GM18498 (cell line): ENCODE results near the gene MFAP3L.
A peak's percentile ranks its signal among the peaks of the same experiment; 100 is the strongest.
"Not testable (repeated sequence)": the region's sequence is repeated elsewhere in the genome, so short reads cannot be mapped to it uniquely, and the experiment has no call there.

Source experiments
- ATAC-seq: cut with Tn5 transposase; IDR thresholded peaks from one replicate; pipeline ENCODE4 v1.9.1; 2021; ENCODE audit warnings: mild to moderate bottlenecking, moderate library complexity; ENCODE audit not compliant: unreplicated experiment

Gene MFAP3L

DNA sequence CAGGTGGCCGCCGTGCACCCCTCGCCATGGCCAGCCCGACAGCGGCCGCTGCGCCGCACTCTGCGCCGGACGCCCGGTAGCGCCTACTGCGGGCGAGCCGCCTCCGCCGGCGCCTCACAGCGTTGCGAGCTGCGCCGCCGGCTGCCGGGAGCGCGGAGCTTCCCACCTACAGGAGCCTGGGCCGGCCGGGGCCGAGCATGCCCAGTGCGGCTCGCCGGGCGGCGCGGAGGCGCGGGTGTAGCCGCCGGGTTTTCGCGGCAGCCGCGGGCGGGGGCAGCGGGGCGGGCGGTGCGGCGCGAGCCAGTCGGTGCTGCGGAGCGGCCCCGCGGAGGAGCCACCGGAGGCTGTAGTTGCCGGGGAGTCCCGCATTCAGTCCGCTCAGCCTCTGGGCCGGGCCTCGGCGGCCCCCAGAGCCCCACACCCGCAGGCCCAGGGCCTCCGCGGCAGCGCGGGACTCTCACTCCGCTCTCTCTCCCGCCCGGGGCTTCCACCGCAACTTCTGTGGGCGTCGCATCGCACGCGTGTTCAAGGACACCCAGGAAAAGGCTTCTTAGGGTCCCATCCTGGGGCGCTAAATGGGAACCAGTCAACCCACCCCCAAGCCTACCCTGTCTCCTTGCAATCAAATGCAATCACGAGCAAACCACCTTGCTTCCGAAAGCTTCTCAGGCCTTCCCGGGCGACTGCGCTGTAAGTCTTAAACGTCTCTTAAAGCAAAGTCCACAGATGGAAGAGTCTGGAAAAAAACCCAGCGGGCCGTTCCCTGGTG, at the start of gene MFAP3L:
Gene MFAP3L (minus strand): TSS at position 143 of the 769 bp plus-strand sequence. CDS start 20,518 bp downstream, outside the sequence.
- ATAC-seq, result peak; percentile 83

DNA sequence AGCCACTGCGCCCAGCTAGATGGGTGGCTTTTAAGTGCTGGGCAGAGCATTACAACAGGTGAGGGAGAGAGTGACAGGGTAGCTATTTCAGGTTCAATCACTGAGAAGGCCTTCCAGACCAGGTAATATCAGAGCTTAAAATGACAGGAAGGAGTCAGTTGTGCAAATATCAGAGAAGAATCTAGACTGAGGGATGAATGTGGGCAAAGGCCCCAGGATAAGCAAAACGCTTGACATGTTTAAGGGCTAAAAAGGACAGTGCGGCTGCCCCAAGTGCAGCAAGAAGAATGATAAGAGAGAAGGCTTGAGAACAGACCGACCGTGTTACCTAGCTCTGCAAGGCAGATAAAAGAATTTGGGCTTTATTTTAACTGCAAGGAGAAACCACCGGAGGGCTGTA, 45.0 kb upstream of the MFAP3L start:
- ATAC-seq, result no peak

DNA sequence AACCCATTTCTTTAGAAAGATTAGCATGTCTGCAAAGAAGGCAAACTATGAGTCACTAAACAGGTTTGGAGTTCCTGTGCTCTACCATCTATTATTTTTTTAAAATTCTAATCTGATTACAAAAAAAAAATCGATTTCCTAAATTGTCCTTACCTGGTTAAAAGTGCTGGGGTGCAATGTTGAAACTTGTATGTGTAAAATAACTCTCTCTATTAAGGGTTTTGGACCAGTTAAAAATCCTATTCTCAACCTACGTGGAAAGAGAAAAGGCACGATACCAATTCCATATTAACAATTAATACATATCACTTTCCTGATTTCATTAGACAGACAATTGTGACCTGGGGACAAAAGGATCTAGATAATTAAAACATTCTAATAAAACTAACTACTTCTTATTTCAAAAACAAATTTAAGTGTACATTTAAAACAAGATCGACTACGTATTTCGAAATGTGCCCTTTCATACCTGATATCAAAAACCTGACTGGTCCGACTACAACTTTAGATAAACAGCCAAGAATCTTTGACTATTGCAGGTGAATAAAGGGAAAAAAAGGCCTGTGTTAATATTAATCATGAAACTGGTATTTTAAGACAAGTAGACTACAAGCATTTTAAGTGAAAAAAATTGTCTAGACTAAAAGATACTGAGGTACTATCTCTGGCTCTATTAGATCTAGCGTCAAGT, 42.4 kb upstream of the MFAP3L start:
- no peak for ATAC-seq

DNA sequence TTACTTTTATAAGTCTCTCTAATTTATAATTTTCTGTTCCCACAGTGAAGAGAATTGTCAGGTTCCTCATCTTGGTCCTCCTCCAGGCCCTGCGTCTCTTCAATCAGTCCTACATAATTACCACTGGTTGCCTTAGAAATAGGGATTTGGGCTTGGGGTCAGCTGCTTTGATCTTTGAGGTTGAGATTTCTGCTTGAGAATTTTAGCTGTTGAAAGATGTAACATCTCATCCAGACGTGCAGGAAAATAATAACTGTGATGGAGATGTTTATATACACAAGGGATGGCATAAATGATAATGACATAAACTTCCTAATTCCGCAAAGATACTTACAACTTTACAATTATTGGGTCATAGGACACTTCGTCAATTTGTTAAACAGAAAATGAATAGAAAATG, 33.2 kb upstream of the MFAP3L start:
- ATAC-seq, result no peak

DNA sequence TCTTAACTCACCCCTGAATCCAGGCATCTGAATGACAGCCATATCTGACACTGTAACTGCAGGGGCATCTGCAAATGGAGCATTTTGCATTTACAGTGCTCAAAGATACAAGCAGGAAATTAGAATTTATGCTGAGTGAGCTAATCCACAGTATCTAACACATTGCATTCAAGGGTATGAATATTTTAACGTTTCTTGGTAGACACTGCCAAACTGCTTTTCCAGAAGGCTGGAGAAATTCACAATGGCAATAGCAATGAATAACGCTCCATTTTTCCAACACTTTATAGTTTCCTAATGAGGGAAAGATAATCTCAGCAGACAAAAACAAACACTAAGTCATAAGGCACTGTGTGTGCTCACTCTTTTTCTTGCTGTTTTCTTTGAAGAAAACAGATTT, 32.6 kb upstream of the MFAP3L start:
- ATAC-seq, result no peak

DNA sequence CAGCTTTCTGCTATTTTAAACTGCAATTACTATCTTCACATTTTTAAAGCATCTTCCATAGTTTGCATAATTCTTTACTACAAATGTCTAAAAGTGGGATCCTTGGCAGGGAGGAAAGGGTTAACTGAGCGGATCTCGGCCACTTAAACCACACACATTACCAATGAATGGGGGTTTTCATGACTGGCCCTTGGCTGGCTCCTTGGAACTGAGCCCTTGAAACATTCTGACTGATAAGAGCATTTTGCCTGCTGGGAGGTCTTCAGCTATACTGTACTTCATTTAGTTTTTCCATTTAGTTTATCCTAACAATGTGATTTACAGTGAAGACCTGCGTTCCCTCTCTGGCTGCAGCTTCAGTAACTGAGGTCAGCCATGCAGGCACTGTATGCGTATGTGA, 31.7 kb upstream of the MFAP3L start:
- ATAC-seq, result no peak

DNA sequence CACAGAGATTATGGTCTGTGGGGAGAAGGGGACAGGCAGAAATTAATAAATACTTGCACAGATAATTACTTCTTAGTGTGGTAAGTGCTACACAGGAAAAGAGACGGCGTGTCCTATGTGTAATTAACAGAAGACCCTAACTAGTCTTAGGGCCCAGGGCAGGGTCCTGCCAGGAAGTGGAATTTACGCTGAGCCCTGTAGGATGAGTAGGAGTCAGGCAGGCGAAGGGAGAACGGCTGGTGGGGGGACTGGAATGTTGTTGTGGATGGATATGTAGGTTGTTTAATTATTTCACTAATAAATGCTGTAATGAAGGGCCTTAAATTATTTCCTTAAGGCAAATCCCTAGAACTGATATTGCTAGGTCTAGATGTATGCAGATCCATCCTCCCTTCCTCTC, 26.7 kb upstream of the MFAP3L start:
- no peak for ATAC-seq

DNA sequence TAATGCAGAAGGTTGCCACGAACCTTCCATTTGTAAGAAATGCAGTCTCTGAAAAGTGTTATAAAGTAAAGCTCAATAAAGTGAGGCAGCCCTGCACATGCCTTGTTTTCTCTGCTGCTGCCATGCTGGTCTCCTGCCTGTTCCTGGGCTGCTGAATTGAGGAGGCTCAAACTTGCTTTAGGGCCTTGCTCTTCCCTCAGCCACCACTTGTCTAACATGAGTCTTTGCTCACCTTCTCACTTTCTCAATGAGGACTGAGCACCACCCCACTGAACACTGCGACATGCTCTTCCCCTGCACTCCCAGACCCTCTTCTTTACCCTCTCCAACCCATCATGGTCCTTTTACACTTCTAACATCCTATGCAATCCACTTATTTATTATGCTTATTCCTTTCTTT, 25.2 kb upstream of the MFAP3L start:
- ATAC-seq, result no peak

DNA sequence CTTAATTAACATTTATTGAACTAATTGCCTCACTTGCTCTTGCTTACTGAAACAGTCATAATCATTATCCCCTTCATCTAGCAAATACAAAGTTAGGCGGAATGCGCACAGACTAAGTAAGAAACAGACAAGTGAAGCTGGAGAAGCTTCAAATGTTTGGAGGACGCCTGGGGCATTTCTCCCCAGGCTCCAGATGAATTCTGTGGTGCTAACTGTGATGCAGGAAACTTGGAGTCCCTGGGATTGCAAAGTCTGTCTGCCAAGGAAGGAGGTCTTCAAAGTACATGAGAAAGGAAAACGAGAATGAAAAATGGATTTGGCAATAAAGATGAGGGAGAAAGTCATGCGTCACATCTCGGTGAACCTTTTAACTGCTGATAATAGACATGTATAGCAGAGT, 23.6 kb upstream of the MFAP3L start:
- no peak for ATAC-seq

DNA sequence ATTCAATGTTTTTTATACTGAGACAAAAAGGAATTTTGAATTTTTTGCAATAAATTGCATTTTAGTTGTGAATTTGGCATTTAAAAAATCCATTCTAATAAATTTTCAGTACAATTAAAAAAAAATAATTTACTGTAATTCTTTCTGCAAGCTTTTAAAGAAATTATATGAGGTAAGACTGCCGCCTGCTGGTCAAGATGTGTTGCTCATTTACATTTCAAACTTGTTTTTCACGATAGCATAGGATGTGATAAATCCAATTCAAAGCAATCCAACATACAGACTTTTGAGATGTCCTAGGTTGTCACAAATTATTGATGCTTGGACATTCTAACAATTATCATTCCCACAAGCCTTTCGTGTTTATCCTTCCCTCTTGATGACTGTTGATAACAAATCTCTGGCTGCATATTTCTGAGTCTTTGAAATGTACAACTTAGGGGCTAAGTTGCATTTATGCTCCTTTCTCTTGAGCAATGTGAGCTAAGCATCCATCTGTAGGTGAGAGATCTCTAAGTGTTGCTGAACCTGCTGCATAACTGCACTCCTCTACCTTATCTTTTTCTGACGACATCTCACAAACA, 21.7 kb upstream of the MFAP3L start:
- ATAC-seq, result no peak

DNA sequence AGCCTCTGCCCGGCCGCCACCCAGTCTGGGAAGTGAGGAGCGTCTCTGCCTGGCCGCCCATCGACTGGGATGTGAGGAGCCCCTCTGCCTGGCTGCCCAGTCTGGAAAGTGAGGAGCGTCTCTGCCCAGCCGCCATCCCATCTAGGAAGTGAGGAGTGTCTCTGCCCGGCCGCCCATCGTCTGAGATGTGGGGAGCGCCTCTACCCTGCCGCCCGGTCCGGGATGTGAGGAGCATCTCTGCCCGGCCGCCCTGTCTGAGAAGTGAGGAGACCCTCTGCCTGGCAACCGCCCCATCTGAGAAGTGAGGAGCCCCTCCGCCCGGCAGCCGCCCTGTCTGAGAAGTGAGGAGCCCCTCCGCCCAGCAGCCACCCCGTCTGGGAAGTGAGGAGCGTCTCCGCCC, 20.0 kb upstream of the MFAP3L start:
- ATAC-seq, result not testable (repeated sequence)

DNA sequence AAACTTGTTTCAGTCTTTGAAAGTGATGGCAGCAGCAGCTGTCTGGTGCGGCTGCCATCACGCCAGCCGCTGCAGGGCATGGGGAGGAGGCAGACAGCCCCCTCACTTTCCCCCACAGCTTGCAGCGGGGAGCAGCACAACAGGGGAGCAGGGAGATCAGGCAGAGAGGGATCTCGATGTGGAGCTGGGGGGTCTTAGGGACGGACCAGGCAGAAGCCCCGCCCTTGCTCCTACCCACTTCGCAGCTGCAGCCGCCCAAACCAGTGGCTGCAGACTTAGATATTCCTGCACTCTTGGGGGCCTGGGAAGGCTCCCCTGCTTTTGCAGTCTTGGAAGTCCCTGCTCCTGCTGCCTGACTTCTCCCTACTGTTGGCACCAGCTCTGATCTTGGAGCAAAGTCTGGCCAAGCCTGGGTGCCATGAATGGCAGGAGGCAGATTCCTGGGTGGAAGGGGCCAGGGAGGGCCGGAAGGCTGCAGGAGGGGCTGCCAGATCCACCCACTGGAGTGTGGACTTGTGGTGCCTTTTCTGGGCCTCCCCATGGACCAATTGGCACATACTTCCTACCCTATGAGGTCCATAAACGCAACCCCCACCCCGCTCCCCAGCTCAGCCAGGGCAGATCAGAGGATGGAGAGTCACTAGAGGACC, 14.0 kb upstream of the MFAP3L start:
- ATAC-seq, result no peak

DNA sequence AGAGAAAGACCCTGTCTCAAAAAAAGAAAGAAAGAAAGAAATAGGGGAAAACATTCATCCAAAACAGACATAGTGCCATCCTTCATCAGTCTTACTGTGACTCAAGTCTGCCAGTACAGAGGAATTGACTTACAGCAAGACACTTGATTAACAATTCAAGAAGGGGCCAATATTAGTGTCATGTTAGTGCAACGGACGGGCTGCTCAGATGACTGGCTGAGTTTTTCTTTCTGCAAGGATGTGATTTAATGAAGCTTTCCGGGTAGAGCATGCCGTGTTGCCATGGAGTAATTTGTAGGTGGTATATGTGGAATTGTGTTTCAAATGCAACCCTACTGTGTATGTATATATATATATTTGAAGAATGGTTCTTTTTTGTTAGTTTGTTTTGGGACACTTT, 12.6 kb upstream of the MFAP3L start:
- ATAC-seq, result no peak

DNA sequence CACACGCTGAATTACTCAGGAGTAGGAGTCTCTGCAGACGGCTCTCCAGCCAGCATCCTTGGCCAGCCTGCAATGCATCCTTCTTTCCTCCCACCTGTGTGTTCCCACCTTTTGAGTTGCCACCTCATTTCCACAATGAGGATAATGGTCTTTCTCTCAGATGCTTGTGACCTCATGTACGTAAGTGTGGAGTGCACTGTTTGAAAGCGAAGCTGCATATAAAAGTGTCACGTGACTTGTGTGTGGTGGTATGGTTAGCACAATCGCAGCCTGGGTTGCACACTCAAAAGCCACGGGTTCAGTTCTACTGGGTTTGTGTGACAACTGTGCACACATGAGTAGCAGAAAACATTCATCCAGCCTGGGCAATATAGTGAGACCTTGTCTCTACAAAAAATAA, 12.0 kb upstream of the MFAP3L start:
- no peak for ATAC-seq

DNA sequence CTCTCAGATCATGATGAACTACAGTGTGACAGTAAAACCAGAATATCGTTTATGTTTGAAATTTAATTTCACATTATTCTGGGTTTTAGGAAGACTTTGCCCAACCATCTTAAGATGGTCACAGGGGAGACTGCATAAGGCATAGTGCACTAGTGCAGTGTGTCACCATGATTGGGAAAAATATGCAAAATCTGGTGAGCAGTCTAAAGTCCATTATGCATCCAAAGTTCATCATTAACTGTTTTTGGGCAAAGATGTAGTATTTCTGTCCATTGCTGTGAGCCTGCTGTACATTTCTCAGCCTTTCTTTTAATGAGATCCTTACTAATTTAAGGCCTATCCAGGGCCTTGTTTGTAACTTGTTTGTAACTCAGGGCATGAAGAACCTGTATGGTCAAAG, 11.3 kb upstream of the MFAP3L start:
- no peak for ATAC-seq

DNA sequence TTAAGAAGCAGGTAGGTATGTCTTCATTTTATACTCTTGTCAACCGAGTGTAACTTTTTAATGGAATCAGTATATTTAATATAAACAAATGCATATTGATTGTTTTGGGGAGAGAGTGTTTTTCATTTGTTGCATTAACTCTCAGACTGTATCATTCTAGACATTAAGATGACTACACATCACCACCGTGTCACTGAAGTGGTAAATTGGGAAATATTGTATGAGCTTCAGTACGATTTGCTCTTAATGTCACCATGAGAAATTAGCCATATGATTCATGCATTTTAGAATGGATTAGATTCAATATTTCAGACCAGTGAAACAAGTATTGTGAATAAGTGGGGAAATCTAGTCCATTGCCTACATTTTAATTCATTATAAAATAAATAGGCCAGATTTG, 9.7 kb upstream of the MFAP3L start:
- no peak for ATAC-seq

DNA sequence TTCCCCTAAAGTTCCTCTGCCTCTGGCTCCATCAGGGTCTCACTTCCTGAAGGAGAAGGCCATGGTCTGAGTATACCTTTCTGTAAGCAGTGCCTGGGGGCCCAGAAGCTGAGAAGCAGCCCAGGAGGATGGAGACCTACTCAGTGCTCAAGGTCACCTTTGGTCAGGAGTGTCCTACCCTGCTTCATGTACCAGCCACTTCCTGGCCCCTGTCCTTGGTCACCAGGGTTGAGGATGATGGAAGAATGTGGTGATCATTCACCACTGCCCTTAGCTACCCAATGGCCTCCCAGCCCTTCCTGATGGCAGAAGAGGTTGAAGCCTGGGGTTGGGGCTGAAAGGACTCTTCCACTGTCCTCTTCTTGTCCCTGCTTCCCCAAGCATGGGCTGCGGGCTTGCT, 9.0 kb upstream of the MFAP3L start:
- no peak for ATAC-seq

DNA sequence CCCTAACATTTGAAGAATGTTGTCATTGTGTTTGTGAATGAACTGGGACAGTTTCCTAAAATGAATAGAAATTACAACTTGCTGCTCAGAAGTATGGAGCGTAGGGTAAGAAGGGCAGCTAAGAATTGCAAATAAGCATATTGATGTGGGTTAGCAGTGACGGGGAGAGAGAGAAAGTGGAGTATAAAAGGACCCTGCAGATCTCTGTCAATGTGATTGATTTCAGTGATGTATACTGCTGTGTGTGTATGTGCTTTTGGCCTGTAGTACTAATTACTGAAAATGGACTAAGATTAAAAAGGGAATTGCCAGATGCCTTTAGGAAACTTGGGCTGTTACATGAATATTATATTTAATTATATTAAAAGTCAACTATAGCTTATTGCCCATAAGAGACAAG, 7.8 kb upstream of the MFAP3L start:
- no peak for ATAC-seq

DNA sequence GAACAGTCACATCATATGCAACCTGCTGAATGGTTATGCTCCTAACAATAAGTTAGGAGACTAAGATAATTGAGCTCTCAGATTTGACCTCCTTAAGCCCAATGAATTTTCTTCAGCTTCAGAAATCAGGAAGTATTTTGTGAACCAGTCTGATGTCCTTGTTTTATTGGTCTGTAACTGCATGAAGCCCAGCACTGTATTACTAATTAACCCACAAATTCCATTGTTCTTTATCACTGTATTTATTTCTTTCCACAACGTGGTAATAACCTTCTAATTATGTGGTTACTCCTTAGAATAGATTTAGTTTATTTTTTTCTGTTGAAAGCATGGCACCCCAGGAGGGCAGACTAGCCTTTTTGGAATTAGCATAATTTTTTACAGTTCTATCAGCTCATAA, 3.9 kb upstream of the MFAP3L start:
- no peak for ATAC-seq

DNA sequence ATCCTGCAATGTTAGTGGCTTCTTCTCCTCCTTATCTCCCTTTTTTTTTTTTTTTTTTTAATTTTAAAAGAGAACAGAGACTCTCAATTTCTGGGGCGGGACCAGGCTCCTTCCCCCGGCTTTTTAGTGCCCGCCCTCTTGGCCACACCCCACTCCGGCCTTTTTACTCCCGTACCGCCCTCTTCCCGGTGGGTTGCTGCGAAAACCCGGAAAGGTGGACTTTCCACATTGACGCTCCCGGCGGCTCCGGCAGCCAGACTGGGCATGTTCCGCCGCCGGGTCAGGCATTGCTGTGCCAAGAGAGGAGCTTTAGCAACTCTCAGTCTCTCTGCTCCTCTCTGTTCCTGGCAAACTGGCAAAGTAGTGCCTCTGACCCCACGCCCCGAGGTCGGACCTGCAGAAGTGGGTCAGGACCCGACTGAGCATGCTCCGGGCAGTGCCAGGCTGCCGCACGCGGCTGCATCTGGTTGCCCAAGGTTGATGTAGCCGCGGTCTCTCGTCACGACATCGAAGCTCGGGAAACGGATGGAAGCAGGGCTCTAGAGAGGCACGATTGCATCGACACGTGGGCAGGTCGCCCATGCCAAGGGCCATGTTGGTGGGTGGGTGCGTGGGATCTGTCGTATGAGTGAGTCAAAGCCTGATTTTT, 1.1 kb upstream of the MFAP3L start:
- ATAC-seq, result peak; percentile 71

DNA sequence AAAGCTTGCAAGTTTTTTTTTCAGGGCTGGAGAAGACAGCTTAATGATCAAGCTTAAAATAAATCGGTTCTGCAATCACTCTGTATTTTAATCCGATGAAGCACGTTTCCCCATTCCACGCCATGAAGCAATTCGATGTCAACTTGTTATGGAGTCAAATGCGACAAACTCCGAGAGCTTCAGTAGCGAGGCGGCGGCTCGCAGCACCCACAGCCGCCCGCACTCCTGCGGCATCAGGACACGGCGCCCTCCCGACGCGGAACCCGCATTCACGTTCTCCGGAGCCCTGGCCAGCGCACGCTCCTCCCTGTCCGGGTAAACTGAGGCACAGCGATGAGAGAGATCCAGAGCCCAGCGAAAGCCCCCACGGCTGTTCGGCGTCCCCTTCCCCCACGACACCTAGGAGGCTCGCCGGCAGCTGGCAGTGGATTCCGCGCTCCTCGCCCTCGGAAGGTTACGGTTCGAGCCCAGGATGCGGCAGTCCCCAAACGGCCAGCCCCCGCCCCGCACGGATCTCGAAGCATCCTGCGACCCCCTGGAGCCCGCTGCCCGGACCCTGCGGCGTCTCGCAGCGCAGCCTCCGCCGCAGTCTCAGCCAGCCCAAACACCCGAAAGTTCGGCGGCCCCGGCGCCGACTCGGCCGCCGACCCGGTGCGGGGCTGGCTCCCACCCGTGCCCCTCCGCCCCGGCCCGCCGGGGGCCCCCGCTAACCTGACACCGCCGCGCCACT, 507 bp downstream of the MFAP3L start:
- no peak for ATAC-seq
